ENCODE results near the gene KDM4B.
"Not testable (repeated sequence)": the region's sequence is repeated elsewhere in the genome, so short reads cannot be mapped to it uniquely, and the experiment has no call there.

The KDM4B gene

DNA sequence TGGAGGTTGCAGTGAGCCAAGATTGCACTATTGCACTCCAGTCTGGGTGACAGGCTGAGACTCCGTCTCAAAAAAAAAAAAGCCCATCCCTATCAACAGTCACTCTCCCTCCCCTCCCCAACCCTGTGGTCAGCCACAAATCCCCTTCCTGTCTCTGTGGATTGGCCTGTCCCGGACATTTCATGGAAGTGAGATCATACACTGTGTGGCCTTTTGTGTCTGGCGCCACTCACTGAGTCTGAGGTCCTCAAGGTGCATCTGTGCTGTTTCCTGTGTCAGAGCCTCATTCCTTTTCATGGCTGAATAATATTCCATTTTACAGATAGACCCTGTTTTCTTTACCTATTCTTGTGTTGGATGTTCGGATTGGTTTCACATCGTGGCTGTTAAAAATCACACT is 222.2 kb downstream of the KDM4B start:
- no peak overlapping the region for H3K9ac ChIP-seq (ENCODE audit: low read length)
- DNase-seq (ENCODE audit: low read depth) = no peak
- H3K4me1 ChIP-seq (ENCODE audit: control insufficient read depth, insufficient read depth, low read length) = peaks cover 4% of the 10 kb centered on the region
- peaks cover 3% of the 10 kb centered on the region for H3K27me3 ChIP-seq (replicated peaks; ENCODE audit: control insufficient read depth, insufficient read depth, low read length)
- no peaks in the 10 kb centered on the region for H3K36me3 ChIP-seq (ENCODE audit: control insufficient read depth, insufficient read depth, low read length, severe bottlenecking)
- H3K9me3 ChIP-seq (ENCODE audit: control insufficient read depth, low read length) = no peaks in the 10 kb centered on the region
- no peak overlapping the region for H3K4me3 ChIP-seq (ENCODE audit: low read length)

DNA sequence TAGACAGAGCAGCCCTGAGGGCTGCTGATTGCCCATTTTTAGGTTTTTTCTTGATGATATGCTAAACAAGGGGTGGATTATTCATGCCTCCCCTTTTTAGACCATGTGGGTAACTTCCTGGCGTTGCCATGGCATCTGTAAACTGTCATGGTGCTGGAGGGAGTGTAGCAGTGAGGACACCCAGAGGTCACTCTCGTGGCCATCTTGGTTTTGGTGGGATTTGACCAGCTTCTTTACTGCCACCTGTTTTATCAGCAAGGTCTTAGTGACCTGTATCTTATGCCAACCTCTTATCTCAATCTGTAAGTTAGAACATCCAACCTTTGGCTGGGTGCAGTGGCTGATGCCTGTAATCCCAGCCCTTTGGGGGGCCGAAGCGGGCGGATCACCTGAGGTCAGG is 223.7 kb downstream of the KDM4B start:
- Histone ChIP-seq H3K4me3 (ENCODE audit: low read length) (no peak overlapping the region), H3K9me3 (ENCODE audit: control insufficient read depth, low read length) (no peaks in the 10 kb centered on the region), H3K4me1 (ENCODE audit: control insufficient read depth, insufficient read depth, low read length) (no peaks in the 10 kb centered on the region), H3K9ac (ENCODE audit: low read length) (no peak overlapping the region), H3K36me3 (ENCODE audit: control insufficient read depth, insufficient read depth, low read length, severe bottlenecking) (no peaks in the 10 kb centered on the region), H3K27me3 (replicated peaks; ENCODE audit: control insufficient read depth, insufficient read depth, low read length) (peaks cover 3% of the 10 kb centered on the region)
- DNase-seq (ENCODE audit: low read depth) = no peak

DNA sequence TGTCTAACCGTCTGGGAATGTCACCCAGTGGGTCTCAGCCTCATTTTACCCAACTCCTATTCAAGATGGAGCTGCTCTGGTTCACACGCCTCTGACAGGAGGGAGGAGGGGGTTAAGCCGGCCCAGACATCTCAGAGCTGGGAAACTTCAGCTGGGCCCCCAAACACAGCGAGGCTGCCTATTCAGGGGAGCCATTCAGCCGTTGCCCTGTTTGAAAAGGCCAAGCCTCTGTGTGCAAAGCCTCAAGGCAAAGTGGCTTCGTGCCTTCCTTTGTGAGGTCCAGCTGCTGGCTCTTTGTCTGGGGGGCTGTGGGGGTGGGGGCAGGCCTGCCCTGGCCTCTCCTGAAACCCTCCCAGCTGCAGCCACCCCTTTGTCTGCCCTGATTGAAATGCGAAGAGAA is 224.3 kb downstream of the KDM4B start:
- Histone ChIP-seq H3K4me3 (ENCODE audit: low read length) (no peak overlapping the region), H3K4me1 (ENCODE audit: control insufficient read depth, insufficient read depth, low read length) (no peaks in the 10 kb centered on the region), H3K36me3 (ENCODE audit: control insufficient read depth, insufficient read depth, low read length, severe bottlenecking) (no peaks in the 10 kb centered on the region), H3K27me3 (replicated peaks; ENCODE audit: control insufficient read depth, insufficient read depth, low read length) (peaks cover 3% of the 10 kb centered on the region), H3K9me3 (ENCODE audit: control insufficient read depth, low read length) (no peaks in the 10 kb centered on the region), H3K9ac (ENCODE audit: low read length) (no peak overlapping the region)
- DNase-seq (ENCODE audit: low read depth) = no peak

DNA sequence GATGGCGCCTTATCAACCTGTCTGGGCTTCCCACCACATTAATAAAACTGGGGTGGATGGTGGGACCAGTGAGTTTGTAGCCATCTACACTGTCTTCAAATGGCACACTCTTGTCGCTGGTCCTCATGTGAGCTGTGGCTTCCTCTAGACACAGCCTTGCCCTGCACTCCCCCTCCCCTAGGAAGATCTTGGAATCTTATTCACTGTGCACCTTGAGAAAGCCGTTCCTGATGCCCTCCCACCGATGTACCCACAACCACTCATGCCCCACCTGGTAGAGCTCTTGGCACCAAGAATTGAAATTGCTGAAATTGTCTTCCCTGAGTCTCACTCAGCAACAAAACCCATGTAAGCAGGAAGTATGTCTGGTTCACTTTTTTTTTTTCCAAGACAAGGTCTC is 225.7 kb downstream of the KDM4B start:
- H3K4me1 ChIP-seq (ENCODE audit: control insufficient read depth, insufficient read depth, low read length) = no peaks in the 10 kb centered on the region
- H3K27me3 ChIP-seq (replicated peaks; ENCODE audit: control insufficient read depth, insufficient read depth, low read length) = no peaks in the 10 kb centered on the region
- no peak overlapping the region for H3K4me3 ChIP-seq (ENCODE audit: low read length)
- H3K36me3 ChIP-seq (ENCODE audit: control insufficient read depth, insufficient read depth, low read length, severe bottlenecking) = no peaks in the 10 kb centered on the region
- H3K9ac ChIP-seq (ENCODE audit: low read length) = no peak overlapping the region
- H3K9me3 ChIP-seq (ENCODE audit: control insufficient read depth, low read length) = peaks cover 3% of the 10 kb centered on the region
- DNase-seq (ENCODE audit: low read depth) = no peak

DNA sequence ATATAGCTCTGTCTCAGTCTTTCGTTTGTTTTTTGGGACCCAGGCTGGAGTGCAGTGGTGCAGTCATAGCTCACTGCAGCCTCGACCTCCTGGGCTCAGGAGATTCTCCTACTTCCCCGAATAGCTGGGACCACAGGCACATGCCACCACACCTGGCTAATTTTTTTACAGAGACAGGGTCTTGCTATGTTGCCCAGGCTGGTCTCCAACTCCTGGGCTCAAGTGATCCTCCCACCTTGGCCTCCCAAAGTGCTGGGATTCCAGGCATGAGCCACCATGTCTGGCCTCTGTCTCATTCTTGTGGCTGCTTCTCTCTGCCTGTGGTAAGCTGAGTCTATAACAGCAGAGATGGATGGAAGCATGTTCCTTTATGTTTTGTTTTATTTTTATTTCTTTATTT is 226.7 kb downstream of the KDM4B start:
- not testable (repeated sequence) for H3K9ac ChIP-seq (ENCODE audit: low read length); H3K4me1 ChIP-seq (ENCODE audit: control insufficient read depth, insufficient read depth, low read length); H3K36me3 ChIP-seq (ENCODE audit: control insufficient read depth, insufficient read depth, low read length, severe bottlenecking); DNase-seq (ENCODE audit: low read depth); H3K9me3 ChIP-seq (ENCODE audit: control insufficient read depth, low read length); H3K27me3 ChIP-seq (replicated peaks; ENCODE audit: control insufficient read depth, insufficient read depth, low read length); H3K4me3 ChIP-seq (ENCODE audit: low read length)

DNA sequence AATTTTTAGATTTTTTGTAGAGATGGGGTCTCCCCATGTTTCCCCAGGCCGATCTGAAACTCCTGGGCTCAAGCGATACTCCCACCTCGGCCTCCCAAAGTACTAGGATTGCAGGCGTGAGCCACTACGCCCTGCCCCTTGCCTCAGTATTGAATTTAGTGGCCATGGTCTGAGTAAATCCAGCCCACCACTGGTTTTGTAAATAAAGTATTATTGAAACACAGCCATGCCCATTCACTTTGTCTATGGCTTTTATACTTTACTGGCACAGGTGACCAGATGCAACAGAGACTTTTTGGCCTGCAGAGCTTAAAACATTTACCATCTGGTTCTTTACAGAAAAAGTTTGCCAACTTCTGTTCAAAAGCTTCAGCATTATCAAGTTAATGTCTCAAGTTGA is 227.9 kb downstream of the KDM4B start:
- Histone ChIP-seq H3K4me1 (ENCODE audit: control insufficient read depth, insufficient read depth, low read length) (no peaks in the 10 kb centered on the region), H3K27me3 (replicated peaks; ENCODE audit: control insufficient read depth, insufficient read depth, low read length) (no peaks in the 10 kb centered on the region), H3K36me3 (ENCODE audit: control insufficient read depth, insufficient read depth, low read length, severe bottlenecking) (no peaks in the 10 kb centered on the region), H3K9ac (ENCODE audit: low read length) (no peak overlapping the region), H3K4me3 (ENCODE audit: low read length) (no peak overlapping the region), H3K9me3 (ENCODE audit: control insufficient read depth, low read length) (peaks cover 20% of the 10 kb centered on the region)
- DNase-seq (ENCODE audit: low read depth) = no peak

DNA sequence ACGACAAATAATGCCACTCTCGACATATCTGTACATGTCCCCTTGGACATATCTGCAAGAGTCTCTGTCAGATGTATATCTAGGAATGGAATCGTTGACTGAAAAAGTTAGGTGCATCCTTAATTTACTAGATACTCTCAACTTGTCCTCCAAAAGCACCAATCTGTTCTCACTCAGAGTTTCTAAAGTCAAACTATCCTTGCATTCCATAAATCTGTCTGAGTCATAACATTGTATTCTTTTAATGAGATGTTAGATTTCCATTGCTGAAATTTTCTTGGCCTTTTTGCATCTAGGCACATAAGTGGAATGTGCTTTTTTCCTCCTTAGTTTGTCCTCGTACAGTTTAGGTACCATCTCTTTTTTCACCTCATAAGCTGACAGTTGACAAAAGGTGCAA is 231.9 kb downstream of the KDM4B start:
- no peaks in the 10 kb centered on the region for H3K4me1 ChIP-seq (ENCODE audit: control insufficient read depth, insufficient read depth, low read length)
- H3K27me3 ChIP-seq (replicated peaks; ENCODE audit: control insufficient read depth, insufficient read depth, low read length) = no peaks in the 10 kb centered on the region
- H3K36me3 ChIP-seq (ENCODE audit: control insufficient read depth, insufficient read depth, low read length, severe bottlenecking) = peaks cover 7% of the 10 kb centered on the region
- DNase-seq (ENCODE audit: low read depth) = no peak
- H3K9ac ChIP-seq (ENCODE audit: low read length) = no peak overlapping the region
- peaks cover 29% of the 10 kb centered on the region for H3K9me3 ChIP-seq (ENCODE audit: control insufficient read depth, low read length)
- H3K4me3 ChIP-seq (ENCODE audit: low read length) = no peak overlapping the region

DNA sequence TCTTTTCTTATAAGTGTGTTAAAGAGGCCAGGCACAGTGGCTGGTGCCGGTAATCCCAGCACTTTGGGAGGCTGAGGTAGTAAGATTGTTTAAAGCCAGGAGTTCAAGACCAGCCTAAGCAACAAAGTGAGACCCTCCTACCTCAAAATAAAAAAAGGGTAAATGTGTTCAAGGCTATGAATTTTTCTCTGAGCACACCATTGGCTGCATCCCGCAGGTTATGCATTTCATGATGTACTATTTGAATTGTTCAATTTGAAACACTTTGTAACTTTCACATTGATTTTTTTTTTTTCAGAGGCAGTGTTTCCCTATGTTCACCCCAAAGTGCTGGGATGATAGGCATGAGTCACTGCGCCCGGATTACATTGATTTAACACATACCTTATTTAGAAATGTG is 233.6 kb downstream of the KDM4B start:
- peaks cover 29% of the 10 kb centered on the region for H3K9me3 ChIP-seq (ENCODE audit: control insufficient read depth, low read length)
- no peak overlapping the region for H3K9ac ChIP-seq (ENCODE audit: low read length)
- H3K4me3 ChIP-seq (ENCODE audit: low read length) = no peak overlapping the region
- no peaks in the 10 kb centered on the region for H3K27me3 ChIP-seq (replicated peaks; ENCODE audit: control insufficient read depth, insufficient read depth, low read length)
- peaks cover 16% of the 10 kb centered on the region for H3K36me3 ChIP-seq (ENCODE audit: control insufficient read depth, insufficient read depth, low read length, severe bottlenecking)
- no peaks in the 10 kb centered on the region for H3K4me1 ChIP-seq (ENCODE audit: control insufficient read depth, insufficient read depth, low read length)
- no peak for DNase-seq (ENCODE audit: low read depth)

Data from adipocyte (in vitro differentiated cells).